HG02610 (cell line): Measurements from ENCODE around the gene DDX39A.
"Not testable (repeated sequence)": the region's sequence is repeated elsewhere in the genome, so short reads cannot be mapped to it uniquely, and the experiment has no call there.

Experiments used
- ATAC-seq: cut with Tn5 transposase; IDR thresholded peaks from one replicate; pipeline ENCODE4 v1.9.1; 2021; ENCODE audit warnings: mild to moderate bottlenecking, moderate library complexity; ENCODE audit not compliant: unreplicated experiment

Gene DDX39A

DNA sequence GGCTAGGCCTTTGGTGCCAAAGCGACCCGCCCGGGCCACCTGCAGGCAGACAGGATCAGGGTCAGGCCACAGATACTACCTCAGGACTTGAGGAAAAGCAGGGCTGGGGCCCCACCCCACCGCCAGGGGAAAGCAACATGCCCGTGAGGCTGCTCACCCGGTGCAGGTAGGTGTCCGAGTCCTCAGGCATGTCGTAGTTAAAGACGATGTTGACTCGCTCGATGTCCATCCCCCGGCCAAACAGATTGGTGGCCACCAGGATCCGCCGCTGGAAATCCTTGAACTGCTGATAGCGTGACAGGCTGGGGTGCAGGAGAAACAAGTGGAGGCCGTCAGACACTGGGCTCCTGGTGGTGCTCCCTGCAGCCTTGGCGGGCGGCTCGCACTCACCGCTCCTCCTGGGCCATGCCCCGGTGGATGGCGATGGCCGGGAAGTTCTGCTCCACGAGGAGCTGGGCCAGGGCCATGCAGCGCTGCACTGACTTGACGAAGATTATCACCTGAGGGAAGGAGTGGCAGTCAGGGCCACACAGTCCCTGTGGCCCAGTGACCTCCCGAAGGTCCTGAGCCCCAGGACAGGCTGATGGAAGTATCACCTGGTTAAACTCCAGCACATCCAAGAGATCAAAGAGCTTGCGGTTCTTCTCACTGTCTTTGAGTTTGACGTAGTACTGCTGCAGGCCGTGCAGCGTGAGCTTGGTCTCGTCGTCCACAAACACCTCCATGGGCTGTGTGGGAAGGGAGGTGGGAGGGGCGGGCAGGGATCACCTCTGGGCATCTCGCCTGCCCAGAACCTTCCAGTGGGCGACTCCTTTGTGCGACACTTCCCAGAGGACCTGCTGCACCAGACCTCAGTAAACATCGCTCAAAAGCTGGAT lies 9.8 kb downstream of the DDX39A start:
- no peak for ATAC-seq

DNA sequence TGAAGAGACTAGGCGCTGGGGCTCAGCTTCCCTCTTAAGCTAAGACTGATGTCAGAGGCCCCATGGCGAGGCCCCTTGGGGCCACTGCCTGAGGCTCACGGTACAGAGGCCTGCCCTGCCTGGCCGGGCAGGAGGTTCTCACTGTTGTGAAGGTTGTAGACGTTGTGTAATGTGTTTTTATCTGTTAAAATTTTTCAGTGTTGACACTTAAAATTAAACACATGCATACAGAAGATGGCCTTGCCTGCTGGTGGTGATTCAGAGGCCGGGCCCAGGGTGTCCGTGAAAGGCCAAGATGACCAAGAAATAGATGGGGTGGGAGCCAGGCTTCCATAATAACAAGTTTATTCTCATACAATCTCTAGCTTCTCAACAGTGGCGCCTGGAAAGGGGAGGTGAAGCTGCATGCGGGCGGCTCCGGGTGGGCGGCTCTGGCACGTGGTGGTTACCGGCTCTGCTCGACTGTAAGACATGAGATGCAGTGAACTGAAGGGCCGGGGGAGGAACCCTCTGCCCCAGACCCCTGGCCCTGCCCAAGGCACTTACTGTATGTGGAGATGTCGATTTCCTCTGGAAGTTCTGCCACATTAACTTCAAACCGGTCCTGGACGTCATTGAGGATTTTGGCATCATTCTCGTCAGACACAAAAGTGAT lies 10.5 kb downstream of the DDX39A start:
- no peak for ATAC-seq

DNA sequence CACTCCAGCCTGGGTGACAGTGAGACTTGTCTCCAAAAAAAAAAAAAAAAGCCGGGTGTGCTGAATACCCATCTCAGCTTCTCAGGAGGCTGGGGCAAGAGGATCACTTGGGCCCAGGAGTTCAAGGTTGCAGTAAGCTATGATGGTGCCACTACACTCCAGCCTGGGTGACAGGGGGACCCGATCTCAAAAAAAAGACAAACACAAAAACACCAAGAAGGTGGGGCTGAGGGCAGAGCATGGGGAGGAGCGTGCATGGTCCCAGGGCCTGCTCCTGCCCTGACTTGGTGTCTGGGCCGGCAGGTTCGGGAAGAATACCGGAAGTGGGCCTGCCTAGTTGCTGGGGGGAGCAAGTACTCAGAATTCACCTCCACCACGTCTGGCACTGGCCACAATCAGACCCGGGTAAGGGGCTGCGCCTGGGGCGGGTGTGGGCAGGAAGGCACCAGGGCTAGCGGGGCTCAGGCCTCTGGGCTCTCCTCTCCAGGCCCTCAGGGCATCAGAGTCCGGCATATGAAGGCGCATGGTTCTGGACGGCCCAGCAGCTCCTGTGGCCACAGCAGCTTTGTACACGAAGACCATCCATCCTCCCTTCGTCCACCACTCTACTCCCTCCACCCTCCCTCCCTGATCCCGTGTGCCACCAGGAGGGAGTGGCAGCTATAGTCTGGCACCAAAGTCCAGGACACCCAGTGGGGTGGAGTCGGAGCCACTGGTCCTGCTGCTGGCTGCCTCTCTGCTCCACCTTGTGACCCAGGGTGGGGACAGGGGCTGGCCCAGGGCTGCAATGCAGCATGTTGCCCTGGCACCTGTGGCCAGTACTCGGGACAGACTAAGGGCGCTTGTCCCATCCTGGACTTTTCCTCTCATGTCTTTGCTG lies 11.3 kb downstream of the DDX39A start:
- ATAC-seq, result no peak

DNA sequence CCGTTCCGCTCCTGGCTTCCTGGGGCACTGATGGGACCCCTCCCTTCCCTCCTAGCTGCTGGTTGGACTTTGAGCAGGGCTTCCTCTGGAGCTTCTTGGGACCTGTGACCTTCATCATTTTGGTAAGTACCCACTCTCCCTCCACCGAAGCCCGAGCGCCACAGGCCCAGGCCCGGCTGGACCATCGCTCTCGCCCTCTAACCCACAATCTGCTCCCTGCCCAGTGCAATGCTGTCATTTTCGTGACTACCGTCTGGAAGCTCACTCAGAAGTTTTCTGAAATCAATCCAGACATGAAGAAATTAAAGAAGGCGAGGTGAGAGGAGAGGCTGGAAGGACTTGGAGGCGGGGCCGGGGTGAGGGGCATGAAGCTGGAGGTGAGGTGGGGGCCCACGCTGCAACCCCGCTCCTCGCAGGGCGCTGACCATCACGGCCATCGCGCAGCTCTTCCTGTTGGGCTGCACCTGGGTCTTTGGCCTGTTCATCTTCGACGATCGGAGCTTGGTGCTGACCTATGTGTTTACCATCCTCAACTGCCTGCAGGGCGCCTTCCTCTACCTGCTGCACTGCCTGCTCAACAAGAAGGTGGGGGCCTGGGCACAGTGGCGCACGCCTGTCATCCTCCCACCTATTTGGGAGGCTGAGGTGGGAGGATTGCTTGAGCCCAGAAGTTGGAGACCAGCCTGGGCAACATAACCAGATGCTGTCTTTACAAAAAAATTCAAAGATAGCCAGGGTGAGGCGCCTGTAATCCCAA lies 12.3 kb downstream of the DDX39A start:
- no peak for ATAC-seq

DNA sequence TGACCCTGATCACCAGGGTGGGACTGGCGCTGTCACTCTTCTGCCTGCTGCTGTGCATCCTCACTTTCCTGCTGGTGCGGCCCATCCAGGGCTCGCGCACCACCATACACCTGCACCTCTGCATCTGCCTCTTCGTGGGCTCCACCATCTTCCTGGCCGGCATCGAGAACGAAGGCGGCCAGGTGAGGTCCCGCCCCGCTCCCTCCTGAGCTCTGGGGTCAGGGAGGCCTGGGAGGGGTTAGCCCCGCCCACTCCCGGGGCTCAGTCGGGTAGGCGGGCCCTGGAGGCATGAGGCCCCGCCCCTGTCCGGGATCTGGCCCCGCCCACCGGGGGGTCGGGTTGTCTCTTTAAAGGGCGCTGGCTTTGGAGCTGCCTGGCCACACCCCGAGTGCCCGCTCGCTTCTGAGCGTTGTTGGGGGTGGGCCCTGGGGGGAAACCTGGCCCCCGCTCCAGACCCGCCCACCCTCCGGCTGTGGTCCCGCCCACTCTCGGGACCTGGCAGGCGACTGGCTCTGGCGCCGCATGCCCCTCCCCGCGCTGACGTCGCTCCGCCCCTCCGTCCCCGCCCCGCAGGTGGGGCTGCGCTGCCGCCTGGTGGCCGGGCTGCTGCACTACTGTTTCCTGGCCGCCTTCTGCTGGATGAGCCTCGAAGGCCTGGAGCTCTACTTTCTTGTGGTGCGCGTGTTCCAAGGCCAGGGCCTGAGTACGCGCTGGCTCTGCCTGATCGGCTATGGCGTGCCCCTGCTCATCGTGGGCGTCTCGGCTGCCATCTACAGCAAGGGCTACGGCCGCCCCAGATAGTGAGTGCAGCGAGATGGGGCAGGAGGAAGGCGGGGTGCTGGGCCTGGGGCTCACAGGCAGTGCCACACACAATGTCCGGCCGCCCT lies 13.1 kb downstream of the DDX39A start:
- ATAC-seq, result peak; percentile 48

DNA sequence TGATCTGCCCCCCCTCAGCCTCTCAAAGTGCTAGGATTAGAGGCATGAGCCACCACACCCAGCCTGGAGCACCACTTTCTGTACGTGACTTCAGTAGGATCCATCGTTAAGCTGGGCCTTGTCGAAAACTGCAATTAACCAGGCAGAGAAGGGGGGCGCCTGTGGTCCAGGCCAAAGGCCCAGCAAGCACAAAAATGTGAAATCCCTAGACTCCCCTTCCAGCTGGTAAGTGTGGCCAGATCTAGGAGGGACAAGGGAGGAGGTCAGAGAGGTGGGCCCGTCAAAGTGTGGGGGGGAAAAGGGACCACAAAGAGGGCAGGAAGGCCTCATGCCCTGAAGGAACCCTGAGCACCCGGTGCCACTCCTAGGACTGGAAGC lies 13.8 kb downstream of the DDX39A start:
- no peak for ATAC-seq

DNA sequence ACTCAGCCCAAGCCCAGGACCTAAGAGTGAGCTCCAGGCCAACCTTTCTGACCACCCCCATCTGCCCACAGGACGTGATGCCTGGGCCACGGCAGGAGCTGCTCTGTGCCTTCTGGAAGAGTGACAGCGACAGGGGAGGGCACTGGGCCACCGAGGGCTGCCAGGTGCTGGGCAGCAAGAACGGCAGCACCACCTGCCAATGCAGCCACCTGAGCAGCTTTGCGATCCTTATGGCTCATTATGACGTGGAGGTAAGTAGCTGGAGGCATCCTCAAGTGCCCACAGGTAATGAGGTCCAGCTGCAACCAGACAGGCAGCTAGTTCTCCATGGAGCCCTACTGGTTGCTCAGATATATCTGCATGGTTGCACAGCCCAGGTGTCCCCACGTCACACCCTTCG lies 14.8 kb downstream of the DDX39A start:
- ATAC-seq, result no peak

DNA sequence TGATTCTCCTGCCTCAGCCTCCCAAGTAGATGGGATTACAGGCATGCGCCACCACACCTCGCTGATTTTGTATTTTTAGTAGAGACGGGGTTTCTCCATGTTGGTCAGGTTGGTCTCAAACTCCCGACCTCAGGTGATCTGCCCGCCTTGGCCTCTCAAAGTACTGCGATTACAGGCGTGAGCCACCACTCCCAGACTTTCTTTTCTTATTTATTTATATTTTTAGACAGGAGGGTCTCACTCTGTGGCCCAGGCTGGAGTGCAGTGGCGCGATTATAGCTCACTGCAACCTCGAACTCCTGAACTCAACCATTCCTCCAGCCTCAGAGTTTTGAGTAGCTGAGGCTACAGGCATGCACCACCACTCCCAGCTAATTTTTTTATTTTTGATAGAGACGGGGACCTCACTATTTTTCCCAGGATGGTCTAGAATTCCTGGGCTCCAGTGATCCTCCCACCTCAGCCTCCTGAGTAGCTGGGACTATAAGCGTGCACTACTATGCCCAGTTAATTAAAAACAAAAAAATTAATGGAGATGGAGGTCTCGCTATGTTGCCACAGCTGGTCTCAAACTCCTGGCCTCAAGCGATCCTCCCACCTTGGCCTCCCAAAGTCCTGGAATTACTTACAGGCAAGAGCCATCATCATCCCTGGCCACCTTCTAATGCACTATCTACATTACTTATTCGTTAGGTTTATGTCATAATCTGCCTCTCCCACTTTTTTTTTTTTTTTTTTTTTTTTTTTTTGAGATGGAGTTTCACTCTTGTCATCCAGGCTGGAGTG lies 15.8 kb downstream of the DDX39A start:
- not testable (repeated sequence) for ATAC-seq

DNA sequence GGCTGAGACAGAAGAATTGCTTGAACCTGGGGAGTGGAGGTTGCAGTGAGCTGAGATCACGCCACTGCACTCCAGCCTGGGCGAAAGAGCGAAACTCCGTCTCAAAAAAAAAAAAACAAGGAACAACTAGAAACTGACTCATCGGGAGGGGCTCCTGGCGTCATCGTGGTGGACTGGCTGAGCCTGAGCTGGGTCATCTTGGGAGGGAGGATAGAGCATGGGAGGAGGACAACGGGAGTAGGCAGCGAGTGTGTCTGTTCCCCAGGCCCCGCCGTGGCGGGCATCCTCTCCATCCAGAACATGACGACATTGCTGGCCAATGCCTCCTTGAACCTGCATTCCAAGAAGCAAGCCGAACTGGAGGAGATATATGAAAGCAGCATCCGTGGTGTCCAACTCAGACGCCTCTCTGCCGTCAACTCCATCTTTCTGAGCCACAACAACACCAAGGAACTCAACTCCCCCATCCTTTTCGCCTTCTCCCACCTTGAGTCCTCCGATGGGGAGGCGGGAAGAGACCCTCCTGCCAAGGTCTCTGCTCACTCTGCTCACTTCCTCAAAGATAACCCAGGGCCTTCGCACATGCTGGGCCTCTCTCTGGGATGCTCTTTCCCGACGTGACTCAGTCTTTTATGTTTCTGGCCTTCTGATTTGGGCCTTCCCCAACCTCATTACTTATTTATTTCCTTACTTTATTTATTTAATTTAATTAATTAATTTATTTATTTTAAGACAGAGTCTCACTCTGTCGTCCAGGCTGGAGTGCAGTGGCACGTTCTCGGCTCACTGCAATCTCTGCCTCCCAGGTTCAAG lies 16.6 kb downstream of the DDX39A start:
- no peak for ATAC-seq

DNA sequence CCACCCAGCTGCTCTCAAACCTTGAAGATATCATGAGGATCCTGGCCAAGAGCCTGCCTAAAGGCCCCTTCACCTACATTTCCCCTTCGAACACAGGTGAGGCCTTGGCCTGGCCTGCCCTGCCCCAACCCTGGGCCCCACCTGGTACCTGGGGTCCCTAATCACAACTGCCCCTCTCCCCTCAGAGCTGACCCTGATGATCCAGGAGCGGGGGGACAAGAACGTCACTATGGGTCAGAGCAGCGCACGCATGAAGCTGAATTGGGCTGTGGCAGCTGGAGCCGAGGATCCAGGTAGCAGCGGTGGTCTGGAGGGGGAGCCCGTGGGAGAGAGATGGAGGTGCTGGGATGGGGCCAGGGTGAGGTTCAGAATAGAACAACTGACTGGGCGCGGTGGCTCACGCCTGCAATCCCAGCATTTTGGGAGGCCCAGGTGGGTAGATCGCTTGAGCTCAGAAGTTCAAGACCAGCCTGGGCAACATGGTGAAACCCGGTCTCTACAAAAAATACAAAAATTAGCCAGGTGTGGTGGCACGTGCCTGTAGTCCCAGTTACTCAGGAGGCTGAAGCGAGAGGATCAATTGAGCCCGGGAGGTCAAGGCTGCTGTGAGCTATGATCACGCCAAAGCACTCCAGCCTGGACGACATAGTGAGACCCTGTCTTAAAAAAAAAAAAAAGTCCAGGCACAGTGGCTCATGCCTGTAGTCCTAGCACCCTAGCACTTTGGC lies 17.5 kb downstream of the DDX39A start:
- ATAC-seq, result no peak

DNA sequence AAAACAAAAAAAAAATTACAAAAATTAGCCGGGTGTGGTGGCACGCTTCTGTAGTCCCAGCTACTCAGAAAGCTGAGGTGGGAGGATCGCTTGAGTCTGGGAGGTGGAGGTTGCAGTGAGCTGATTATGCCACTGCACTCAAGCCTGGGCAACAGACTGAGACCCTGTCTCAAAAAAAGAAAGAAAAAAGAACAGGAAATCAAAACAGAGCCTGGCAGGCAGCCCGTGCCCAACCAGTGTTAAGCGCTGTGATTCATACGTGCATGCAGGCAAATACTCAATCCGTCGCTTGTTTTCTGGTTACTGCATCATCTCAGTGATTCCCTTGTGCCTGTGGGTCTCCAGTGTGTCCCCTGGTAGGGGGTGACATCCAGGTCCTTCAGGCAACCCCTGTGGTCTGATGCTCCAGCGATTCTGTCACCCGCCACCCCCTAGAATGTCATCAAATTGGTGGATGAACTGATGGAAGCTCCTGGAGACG lies 18.1 kb downstream of the DDX39A start:
- no peak for ATAC-seq

DNA sequence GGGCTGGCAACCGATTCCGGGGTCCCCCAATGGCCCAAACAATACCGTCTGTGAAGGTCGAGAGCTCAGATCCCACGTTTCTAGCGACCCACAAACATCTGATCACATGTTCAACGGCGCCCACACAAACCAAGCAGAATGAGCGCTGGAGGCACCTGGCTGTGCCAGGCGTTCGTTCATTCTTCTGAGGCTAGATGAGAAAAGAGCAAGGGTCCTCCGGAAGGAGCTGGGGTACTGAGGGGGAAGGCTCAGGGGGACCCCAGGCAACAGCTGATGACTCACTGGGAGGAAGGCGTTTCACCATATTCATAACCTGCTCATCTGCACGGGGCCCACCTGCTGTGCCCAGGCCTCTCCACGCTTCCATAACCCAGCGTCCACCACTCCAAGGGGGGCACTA lies 22.0 kb downstream of the DDX39A start:
- not testable (repeated sequence) for ATAC-seq

DNA sequence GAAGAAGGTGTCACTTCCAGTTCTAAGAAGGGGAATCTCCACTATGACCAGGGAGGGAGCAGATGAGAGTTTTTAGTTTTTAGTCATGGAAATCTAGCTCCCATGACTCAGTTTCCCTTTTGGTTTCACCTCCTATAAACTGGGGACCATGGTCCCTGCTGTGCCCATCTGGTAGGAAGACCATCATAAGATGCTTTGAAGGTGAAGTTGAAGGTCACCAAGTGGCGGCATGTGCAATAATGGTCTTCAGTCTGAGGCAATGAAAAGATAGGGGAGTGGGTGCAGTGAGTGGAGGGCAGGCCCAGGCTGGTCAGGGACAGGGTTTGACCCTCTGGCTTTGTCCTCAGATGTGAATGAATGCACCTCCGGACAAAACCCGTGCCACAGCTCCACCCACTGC lies 22.4 kb downstream of the DDX39A start:
- not testable (repeated sequence) for ATAC-seq

DNA sequence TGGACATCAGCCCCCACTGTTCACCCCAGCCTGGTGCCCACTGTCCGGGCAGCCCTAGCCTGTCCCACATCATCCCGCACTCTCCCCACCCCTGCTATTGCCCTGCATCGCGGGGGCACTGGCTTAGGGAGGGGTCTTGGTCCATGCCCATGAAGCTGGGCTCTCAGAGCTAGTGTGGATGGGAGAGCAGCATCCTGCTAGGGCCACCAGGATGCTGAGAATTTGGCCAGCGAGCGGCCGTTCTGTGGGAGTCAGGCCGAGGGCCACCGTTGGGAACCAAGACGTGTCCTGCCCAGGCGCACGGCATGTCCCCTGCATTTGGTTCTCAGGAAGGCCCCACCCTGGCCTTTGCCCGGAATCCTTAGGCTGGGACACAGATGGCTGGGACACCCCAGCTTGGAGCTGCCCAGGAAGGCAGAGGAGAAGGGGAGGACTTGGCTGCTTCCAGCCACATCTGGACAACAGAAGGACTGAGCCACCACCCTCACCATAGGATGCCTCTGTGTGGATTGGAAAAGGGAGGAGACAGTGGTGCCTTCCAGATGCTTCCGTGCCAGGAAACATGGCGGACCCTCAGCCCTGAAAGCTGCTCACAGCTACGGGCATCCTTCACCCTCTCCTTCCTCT lies 23.3 kb downstream of the DDX39A start:
- ATAC-seq, result no peak

DNA sequence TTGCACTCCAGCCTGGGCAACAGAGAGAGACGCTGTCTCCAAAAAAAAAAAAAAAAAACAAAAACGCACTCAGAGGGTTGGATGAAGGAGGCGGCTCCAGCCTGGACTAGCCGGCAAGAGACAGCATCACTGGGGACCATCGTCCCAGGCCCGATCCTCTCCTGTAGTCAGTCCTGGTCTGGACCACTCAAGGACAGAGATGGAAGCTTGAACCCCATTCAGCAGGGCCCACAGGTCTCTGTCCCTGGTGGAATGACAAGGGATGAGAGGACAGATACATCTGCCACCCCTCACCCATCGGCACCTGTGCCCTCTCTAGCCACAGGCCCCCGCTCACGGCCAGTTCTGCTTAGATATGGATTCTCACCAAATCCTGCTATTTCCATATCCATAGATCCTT lies 23.9 kb downstream of the DDX39A start:
- no peak for ATAC-seq

DNA sequence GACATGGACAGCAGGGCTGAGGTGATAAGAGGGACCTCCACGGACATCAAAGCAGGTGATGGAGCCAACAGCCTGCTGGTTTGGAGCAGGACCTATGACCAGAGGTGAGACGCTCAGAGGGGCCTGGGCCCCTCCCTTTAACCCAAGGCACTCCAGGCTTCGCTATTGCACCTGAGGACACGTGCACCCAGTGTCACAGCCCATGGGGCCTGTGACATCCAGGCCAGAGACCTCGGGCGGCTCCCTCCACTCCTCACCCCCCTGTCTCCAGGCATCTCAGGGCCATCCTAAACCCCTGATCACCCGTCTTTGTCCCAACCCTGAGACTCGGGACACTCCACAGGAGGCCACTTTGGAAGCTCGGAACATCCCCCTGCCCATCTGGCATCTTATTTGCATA lies 25.0 kb downstream of the DDX39A start:
- no peak for ATAC-seq

DNA sequence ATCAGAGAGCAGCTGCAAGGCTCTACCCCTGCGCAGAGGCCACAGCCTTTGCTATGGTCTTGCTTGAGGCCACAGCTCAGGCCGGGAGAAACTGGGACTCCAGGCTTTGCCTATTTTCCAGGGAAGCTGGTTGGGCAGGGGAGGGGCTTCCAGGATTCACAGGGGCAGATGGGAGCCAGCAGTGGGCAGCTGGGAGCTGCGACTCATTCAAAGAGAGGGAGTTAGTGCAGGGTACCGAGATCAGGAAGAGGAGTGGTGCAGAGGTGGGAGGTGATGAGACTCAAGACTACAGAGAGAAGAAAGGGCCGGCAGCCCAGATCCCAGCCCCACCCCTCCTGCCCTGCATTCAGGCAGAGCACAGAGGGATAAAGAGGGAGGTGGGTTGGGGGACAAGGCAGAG lies 25.8 kb downstream of the DDX39A start:
- no peak for ATAC-seq
